HEK293 (cell line): ENCODE results near the gene MYL3.
"Not testable (repeated sequence)": the region's sequence is repeated elsewhere in the genome, so short reads cannot be mapped to it uniquely, and the experiment has no call there.

Source experiments
- CTCF ChIA-PET: fragments of 350-600 bp; formaldehyde crosslinking; extraction: SDS; loops from one replicate; lab custom pipeline; 2021; ENCODE audit warnings: antibody characterized with exemption; lab: Yijun Ruan, JAX
- POLR2A ChIA-PET: fragments of 300-600 bp; formaldehyde crosslinking; extraction: SDS; loops from one replicate; lab custom pipeline; 2020; ENCODE audit warnings: antibody characterized with exemption, inconsistent platforms; lab: Yijun Ruan, JAX
- H3K27ac ChIP-seq: fragments of 200-500 bp; sonication (Bioruptor generic); 2 replicates; pipeline ENCODE4 v1.5.1; 2014; ENCODE audit warnings: low read depth, low read length, control low read depth, inconsistent platforms; ENCODE audit errors: extremely low read depth
- H3K36me3 ChIP-seq, 2 experiments: fragments of 200-500 bp in 1 of 2; sonication (Bioruptor generic) in 1 of 2; 1 replicate in 1 of 2; 2 replicates in 1 of 2; pipeline ENCODE4 v1.5.1; 2014 to 2017; ENCODE audit warnings: inconsistent platforms in 2 of 2, low read length in 2 of 2; ENCODE audit not compliant: control insufficient read depth in 2 of 2, insufficient read depth in 1 of 2
- H3K4me1 ChIP-seq: fragments of 200-500 bp; sonication (Bioruptor generic); 2 replicates; pipeline ENCODE4 v1.5.1; 2014; ENCODE audit warnings: mild to moderate bottlenecking, low read length, inconsistent platforms; ENCODE audit not compliant: control insufficient read depth, insufficient read depth
- H3K4me3 ChIP-seq: 2 replicates; pipeline ENCODE4 v1.5.1; 2011; ENCODE audit warnings: low read depth, mild to moderate bottlenecking, control low read depth, low read length, moderate library complexity
- H3K9me3 ChIP-seq: fragments of 200-500 bp; sonication (Bioruptor generic); 2 replicates; pipeline ENCODE4 v1.5.1; 2014; ENCODE audit warnings: low read depth, low read length, inconsistent platforms; ENCODE audit not compliant: control insufficient read depth, insufficient read depth
- EGR2 ChIP-seq: fragments of 450-650 bp; formaldehyde crosslinking; IDR thresholded peaks from 2 replicates; pipeline ENCODE4 v1.5.1; 2016; ENCODE audit warnings: low read depth, missing biosample characterization, missing genetic modification characterization
- ZNF548 ChIP-seq: fragments of 450-650 bp; formaldehyde crosslinking; IDR thresholded peaks from 2 replicates; pipeline ENCODE4 v1.5.1; 2016; ENCODE audit warnings: missing biosample characterization, missing genetic modification characterization
- ZNF623 ChIP-seq: fragments of 450-650 bp; formaldehyde crosslinking; IDR thresholded peaks from 2 replicates; pipeline ENCODE4 v1.5.1; 2016; ENCODE audit warnings: missing biosample characterization, missing genetic modification characterization
- TF ChIP-seq, protein P1 (sequence below): fragments of 450-650 bp; formaldehyde crosslinking; IDR thresholded peaks from 2 replicates; pipeline ENCODE4 v1.5.1; 2016; ENCODE audit warnings: missing biosample characterization, missing genetic modification characterization, low read depth
- TF ChIP-seq, protein P2 (sequence below): fragments of 450-650 bp; formaldehyde crosslinking; conservative IDR thresholded peaks from 2 replicates; pipeline ENCODE4 v1.5.1; 2016; ENCODE audit warnings: low read depth, missing biosample characterization, missing genetic modification characterization

MYL3 gene

DNA sequence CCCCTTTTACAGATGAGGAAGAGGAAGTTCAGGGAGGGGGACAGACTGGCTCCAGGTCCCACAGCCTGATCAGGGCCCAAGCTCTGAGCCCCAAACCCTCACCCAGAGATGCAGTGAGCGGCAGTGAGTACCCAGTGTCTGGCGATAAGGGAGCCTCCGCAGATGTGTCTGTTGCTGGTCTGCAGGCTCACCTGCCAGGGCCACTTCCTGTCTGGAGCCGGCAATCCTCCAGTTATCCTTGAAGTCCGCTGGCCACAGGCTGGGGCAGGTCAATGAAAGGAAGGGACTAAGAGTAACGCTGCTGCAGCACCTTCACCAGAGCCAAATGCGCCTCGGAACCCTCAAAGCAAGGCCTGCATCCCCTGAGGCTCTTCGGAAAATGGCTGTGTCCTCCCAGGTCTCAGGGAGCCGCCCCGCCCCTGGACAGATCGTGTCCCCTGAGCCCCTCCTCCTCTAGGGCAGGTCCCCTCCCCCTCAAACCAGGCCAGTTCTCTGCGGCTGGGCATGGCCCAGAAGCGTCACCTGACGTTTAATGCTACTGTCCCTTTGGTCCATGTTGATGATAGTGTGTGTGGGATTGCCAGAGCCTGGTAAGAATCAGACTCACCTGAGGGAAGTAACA, 51.5 kb downstream of the MYL3 start (continued):
- TF ChIP-seq, protein P1, sequence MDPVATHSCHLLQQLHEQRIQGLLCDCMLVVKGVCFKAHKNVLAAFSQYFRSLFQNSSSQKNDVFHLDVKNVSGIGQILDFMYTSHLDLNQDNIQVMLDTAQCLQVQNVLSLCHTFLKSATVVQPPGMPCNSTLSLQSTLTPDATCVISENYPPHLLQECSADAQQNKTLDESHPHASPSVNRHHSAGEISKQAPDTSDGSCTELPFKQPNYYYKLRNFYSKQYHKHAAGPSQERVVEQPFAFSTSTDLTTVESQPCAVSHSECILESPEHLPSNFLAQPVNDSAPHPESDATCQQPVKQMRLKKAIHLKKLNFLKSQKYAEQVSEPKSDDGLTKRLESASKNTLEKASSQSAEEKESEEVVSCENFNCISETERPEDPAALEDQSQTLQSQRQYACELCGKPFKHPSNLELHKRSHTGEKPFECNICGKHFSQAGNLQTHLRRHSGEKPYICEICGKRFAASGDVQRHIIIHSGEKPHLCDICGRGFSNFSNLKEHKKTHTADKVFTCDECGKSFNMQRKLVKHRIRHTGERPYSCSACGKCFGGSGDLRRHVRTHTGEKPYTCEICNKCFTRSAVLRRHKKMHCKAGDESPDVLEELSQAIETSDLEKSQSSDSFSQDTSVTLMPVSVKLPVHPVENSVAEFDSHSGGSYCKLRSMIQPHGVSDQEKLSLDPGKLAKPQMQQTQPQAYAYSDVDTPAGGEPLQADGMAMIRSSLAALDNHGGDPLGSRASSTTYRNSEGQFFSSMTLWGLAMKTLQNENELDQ (tag by site-specific recombination): no peak
- TF ChIP-seq ZNF548 (tag by site-specific recombination) (no peak), ZNF623 (tag by site-specific recombination) (no peak), EGR2 (tag by site-specific recombination) (no peak)
- TF ChIP-seq, protein P2, sequence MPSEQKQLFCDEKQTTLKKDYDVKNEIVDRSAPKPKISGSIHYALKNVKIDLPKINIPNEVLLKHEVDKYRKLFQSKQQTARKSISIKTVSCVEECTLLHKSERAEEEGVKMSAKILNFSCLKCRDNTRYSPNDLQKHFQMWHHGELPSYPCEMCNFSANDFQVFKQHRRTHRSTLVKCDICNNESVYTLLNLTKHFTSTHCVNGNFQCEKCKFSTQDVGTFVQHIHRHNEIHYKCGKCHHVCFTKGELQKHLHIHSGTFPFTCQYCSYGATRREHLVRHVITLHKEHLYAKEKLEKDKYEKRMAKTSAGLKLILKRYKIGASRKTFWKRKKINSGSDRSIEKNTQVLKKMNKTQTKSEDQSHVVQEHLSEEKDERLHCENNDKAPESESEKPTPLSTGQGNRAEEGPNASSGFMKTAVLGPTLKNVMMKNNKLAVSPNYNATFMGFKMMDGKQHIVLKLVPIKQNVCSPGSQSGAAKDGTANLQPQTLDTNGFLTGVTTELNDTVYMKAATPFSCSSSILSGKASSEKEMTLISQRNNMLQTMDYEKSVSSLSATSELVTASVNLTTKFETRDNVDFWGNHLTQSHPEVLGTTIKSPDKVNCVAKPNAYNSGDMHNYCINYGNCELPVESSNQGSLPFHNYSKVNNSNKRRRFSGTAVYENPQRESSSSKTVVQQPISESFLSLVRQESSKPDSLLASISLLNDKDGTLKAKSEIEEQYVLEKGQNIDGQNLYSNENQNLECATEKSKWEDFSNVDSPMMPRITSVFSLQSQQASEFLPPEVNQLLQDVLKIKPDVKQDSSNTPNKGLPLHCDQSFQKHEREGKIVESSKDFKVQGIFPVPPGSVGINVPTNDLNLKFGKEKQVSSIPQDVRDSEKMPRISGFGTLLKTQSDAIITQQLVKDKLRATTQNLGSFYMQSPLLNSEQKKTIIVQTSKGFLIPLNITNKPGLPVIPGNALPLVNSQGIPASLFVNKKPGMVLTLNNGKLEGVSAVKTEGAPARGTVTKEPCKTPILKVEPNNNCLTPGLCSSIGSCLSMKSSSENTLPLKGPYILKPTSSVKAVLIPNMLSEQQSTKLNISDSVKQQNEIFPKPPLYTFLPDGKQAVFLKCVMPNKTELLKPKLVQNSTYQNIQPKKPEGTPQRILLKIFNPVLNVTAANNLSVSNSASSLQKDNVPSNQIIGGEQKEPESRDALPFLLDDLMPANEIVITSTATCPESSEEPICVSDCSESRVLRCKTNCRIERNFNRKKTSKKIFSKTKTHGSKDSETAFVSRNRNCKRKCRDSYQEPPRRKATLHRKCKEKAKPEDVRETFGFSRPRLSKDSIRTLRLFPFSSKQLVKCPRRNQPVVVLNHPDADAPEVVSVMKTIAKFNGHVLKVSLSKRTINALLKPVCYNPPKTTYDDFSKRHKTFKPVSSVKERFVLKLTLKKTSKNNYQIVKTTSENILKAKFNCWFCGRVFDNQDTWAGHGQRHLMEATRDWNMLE (tag by site-specific recombination): no peak

DNA sequence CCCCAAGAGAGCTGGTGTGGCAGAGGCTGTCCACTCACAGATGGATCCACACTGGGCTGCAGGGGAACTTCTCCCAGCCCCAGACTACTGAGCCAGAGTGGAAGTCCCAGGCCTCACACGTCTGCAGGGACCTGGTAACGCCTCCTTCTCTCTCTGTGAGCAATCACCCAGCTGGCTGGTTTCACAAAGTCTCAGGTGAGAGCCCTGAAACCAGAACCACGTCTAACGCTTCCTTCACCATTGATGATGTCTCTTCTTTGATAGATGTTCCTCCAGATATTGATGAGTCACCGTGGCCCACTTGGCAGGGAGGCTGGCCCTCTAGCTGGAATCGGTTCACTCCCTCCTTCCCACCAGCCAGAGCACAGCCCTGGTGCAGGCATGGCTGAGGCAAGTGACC, 54.5 kb downstream of the MYL3 start:
- H3K36me3 ChIP-seq, H3K9me3 ChIP-seq, H3K4me1 ChIP-seq, H3K4me3 ChIP-seq, POLR2A ChIA-PET, H3K27ac ChIP-seq: not testable (repeated sequence)
- CTCF ChIA-PET: interaction anchor here (0.5 kb wide), 1 partner anchor 74 kb away, joined by 3 read pairs; no protein-coding TSS in a partner anchor
